ENCODE data around the gene OR2B6. TPM values are rescaled to one million over a fixed set of nuclear protein-coding genes. Genes with fewer than 3 reads are reported as not detected.

The OR2B6 gene
- total RNA-seq, 1 experiment from 2014 or later: 0.78 TPM

- intact Hi-C loops (cut with micrococcal nuclease; ENCODE audit: unreplicated experiment): no loop called here
- H3K27ac Mint-ChIP-seq (ENCODE audit: unreplicated experiment): no peak overlapping the region
- no peaks in the 10 kb centered on the region for H3K27me3 Mint-ChIP-seq (ENCODE audit: unreplicated experiment)
- TF ChIP-seq CTCF (IDR thresholded peaks at IDR 0.05; ENCODE audit: unreplicated experiment): no peak
- H3K36me3 Mint-ChIP-seq (ENCODE audit: insufficient read depth, unreplicated experiment): no peaks in the 10 kb centered on the region
- CTCF ChIA-PET: no interaction called here
- DNase-seq: no peak
- no peaks in the 10 kb centered on the region for H3K4me1 Mint-ChIP-seq (ENCODE audit: low read depth, unreplicated experiment)
- no TSS peak for BruUV-seq (replicated peaks)
- H3K9me3 Mint-ChIP-seq (ENCODE audit: low read depth, unreplicated experiment): peaks cover 4% of the 10 kb centered on the region
- no peak overlapping the region for H3K4me3 Mint-ChIP-seq (ENCODE audit: low read depth, unreplicated experiment)
These were observed 48.3 kb downstream of the OR2B6 start for GRCh38 chr6:28005152-28005890.

- no peak overlapping the region for H3K4me3 Mint-ChIP-seq (ENCODE audit: low read depth, unreplicated experiment)
- no peak for DNase-seq
- no peak overlapping the region for H3K27ac Mint-ChIP-seq (ENCODE audit: unreplicated experiment)
- TF ChIP-seq CTCF (IDR thresholded peaks at IDR 0.05; ENCODE audit: unreplicated experiment): no peak
- no peaks in the 10 kb centered on the region for H3K4me1 Mint-ChIP-seq (ENCODE audit: low read depth, unreplicated experiment)
- H3K36me3 Mint-ChIP-seq (ENCODE audit: insufficient read depth, unreplicated experiment): no peaks in the 10 kb centered on the region
- no peaks in the 10 kb centered on the region for H3K27me3 Mint-ChIP-seq (ENCODE audit: unreplicated experiment)
- intact Hi-C loops (cut with micrococcal nuclease; ENCODE audit: unreplicated experiment): no loop called here
- CTCF ChIA-PET: no interaction called here
- peaks cover 5% of the 10 kb centered on the region for H3K9me3 Mint-ChIP-seq (ENCODE audit: low read depth, unreplicated experiment)
- BruUV-seq (replicated peaks): no TSS peak
These were observed 48.9 kb downstream of the OR2B6 start for GRCh38 chr6:28005975-28006374.

Other genes starting within 250 kb of the OR2B6 start
- gene OR2B2, start 44.8 kb upstream of the OR2B6 start, total RNA-seq (2022): not detected in 2 replicates
- gene ZNF165, start 123.3 kb downstream of the OR2B6 start, total RNA-seq (2022): 6.3 and 7.0 TPM in 2 replicates
- gene ZSCAN16, start 167.4 kb downstream of the OR2B6 start, total RNA-seq (2022): 14.2 and 15.9 TPM in 2 replicates
- gene ZKSCAN8, start 184.6 kb downstream of the OR2B6 start, total RNA-seq (2022): 23.2 and 27.5 TPM in 2 replicates